Spinal cord (tissue), 10 donors: ENCODE results near the gene PAX5. TPM values are rescaled to one million over a fixed set of nuclear protein-coding genes. Genes with fewer than 3 reads are reported as not detected.

Experiments used
- DNase-seq, 6 donors: peaks; one replicate each; pipeline versions ENCODE4 v3.0.0 to v3.0.0-alpha.2; 2013 to 2015; ENCODE audit warnings: low spot score in 6 of 6, low read depth in 4 of 6
- H3K27ac ChIP-seq: one replicate; pipeline ENCODE4 v1.5.1; 2013; ENCODE audit warnings: low read depth, low read length, control low read depth
- H3K27me3 ChIP-seq: one replicate; pipeline ENCODE4 v1.6.1; 2013; ENCODE audit warnings: low read length; ENCODE audit not compliant: control insufficient read depth, insufficient read depth
- H3K36me3 ChIP-seq: one replicate; pipeline ENCODE4 v1.6.1; 2013; ENCODE audit warnings: low read length; ENCODE audit not compliant: control insufficient read depth, insufficient read depth
- H3K4me1 ChIP-seq: one replicate; pipeline ENCODE4 v1.6.1; 2013; ENCODE audit warnings: low read length; ENCODE audit not compliant: control insufficient read depth, insufficient read depth
- H3K4me3 ChIP-seq: one replicate; pipeline ENCODE4 v1.5.1; 2013; ENCODE audit warnings: low read depth, low read length, control low read depth
- H3K9me3 ChIP-seq: one replicate; pipeline ENCODE4 v1.6.1; 2013; ENCODE audit warnings: low read length; ENCODE audit not compliant: control insufficient read depth, insufficient read depth
- WGBS: methylation state at CpG from one replicate; pipeline ENCODE4 v1.1.5; 2013; ENCODE audit warnings: missing lambda C conversion rate; ENCODE audit not compliant: insufficient coverage; 5-methylcytosine and 5-hydroxymethylcytosine counted together
- polyA plus RNA-seq, 2 donors: library from polyadenylated mRNA; unstranded; fragments of 120-200 nt; gene quantifications; one replicate each; pipeline ENCODE4 v1.2.1, GENCODE V29; 2013; ENCODE audit not compliant: insufficient read length in 2 of 2
- total RNA-seq, 2 donors: library from RNA; depleted of rRNA in 1 of 2; stranded (reverse); fragments of 120-200 nt in 1 of 2; fragments of >200 nt in 1 of 2; gene quantifications; one replicate each; pipeline versions ENCODE4 v1.2.3 to v1.2.4, GENCODE V29; 2013 to 2014
- donor health status: healthy.

The PAX5 gene
- total and polyA plus RNA-seq, 4 donors: 0.89 to 2.6 (median 1.1) TPM

DNA sequence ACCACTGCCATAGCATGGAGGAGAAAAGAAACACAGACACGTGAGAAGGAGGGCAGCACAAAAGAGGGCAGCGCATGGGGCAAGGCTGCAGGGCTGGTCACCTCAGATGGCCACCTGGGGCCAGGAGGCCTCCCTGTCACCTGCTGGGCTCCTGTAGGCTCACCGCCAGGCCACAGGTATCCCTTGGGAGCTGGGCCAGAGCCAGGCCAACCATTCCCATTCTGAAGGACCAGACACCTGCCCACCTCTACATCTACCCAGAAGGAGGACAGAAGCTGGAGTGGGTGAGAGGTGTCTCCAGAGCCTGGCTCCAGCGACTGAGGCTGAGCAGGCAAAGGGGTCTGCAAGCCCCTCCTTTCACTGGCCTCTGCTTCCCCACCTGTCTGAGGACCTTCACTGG, 103.1 kb downstream of the PAX5 start:
- Histone ChIP-seq H3K27ac (no peak overlapping the region), H3K4me1 (no peaks in the 10 kb centered on the region), H3K9me3 (no peaks in the 10 kb centered on the region), H3K4me3 (no peak overlapping the region), H3K36me3 (no peaks in the 10 kb centered on the region), H3K27me3 (no peaks in the 10 kb centered on the region)
- DNase-seq: no peak
- WGBS: 78% methylated on average over 3 of the region's 4 CpGs

DNA sequence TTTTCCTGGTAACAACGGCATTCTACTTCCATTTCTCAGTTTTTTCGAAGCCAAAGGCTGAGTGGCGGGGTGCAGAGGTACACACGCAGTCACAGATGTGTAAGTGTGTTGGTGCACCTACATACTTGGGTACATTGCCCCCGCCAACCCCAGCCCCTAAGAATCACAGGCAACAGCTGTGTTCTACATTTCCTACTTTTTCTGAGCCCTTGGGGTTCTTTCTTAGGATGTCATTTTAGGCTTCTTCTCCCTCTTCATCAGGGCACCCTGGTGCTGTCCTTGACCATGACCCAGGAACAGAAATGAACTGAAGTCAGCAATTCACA, 104.8 kb downstream of the PAX5 start:
- no peak overlapping the region for H3K27ac ChIP-seq
- DNase-seq: no peak
- H3K27me3 ChIP-seq: no peaks in the 10 kb centered on the region
- WGBS: no CpG with 5 or more reads among the region's 5 CpGs
- H3K4me1 ChIP-seq: no peaks in the 10 kb centered on the region
- no peaks in the 10 kb centered on the region for H3K9me3 ChIP-seq
- H3K36me3 ChIP-seq: no peaks in the 10 kb centered on the region
- no peak overlapping the region for H3K4me3 ChIP-seq

DNA sequence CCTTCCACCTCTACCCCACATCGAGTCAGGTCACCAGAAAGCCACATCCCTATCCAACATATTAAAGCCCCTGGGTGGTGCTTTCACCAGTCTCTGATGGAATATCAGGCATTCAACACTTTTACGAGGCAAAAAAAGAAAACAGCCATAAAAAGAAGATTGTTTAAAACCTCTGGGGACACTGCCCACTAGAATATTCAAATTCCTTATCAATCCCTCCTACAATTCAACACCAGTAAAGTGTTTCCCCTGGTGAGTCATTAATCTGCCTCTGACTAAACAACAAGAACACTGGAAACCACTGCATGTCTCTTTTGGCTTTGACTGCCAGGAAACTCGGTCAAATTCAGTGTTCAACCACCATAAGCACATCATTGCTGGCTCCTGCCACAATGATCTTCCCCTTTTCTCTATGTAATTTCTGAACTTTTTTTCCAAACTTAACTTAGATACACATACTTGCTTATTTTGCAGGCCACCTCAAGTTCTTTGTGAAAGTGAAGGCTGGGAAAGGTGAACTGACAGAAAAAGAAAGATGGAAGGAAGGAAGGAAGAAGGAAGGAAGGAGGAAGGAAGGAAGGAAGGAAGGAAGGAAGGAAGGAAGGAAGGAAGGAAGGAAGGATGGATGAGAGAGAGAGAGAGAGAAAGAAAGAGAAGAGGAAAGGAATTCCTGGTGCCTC, 105.3 kb downstream of the PAX5 start:
- H3K4me3 ChIP-seq: no peak overlapping the region
- H3K36me3 ChIP-seq: no peaks in the 10 kb centered on the region
- no peaks in the 10 kb centered on the region for H3K9me3 ChIP-seq
- H3K27ac ChIP-seq: no peak overlapping the region
- 34% methylated on average over 3 of the region's 3 CpGs for WGBS
- no peak for DNase-seq
- no peaks in the 10 kb centered on the region for H3K4me1 ChIP-seq
- H3K27me3 ChIP-seq: no peaks in the 10 kb centered on the region

DNA sequence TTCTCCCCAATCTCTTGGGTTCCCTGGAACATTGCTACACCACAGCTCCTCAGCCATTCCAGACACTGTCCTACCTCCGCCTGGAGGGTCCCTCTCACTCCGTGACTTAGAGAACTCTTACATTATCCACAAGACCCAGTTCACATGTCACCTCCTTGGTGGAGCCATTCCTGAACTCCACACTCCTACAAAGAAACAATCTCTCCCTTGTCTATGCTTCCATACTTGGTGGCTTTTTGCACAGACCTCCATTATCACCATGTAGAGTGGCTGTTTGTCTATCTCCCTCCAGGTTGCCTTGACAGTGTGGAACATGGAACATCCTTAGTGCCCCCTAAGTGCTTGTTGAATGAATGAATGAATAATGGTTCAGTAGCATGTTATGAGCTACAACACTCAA, 105.9 kb downstream of the PAX5 start:
- Histone ChIP-seq H3K27ac (no peak overlapping the region), H3K36me3 (no peaks in the 10 kb centered on the region), H3K4me1 (no peaks in the 10 kb centered on the region), H3K9me3 (no peaks in the 10 kb centered on the region), H3K27me3 (no peaks in the 10 kb centered on the region), H3K4me3 (no peak overlapping the region)
- DNase-seq: no peak
- 80% methylated on average over 2 of the region's 2 CpGs for WGBS

DNA sequence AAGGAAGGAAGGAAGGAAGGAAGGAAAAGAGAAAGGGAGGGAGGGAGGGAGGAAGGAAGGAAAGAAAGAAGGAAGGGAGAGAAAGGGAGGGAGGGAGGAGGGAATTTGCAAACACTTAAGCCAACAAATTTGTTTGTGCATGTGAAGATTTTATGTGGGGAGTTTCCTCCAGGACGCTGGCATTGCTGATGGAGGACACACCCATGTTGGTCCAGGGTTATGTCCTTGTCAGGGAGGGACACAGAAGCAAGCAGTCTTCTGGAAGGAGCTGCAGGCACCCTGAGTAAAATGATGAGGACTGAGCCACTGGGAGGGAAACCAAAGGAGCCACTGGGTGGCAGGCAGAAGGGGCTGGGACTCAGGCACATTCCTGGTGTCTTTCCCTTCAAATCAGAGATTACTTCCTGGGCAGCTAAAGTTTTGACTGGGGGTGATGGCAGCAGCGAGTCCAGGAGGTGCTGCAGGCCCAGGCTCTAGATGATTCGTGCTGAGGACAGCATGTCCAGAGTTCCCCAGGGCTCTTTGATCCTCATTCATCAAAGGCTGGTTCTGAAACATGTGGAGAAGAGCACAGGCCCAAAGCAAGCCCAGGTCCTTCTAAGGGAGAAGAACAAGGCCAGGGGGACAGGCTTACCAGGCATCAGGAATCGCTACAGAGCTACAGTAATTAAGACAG, 109.2 kb downstream of the PAX5 start:
- H3K9me3 ChIP-seq: no peaks in the 10 kb centered on the region
- 59% methylated on average over 4 of the region's 4 CpGs for WGBS
- H3K27ac ChIP-seq: no peak overlapping the region
- no peak for DNase-seq
- no peak overlapping the region for H3K4me3 ChIP-seq
- H3K36me3 ChIP-seq: no peaks in the 10 kb centered on the region
- no peaks in the 10 kb centered on the region for H3K4me1 ChIP-seq
- no peaks in the 10 kb centered on the region for H3K27me3 ChIP-seq

DNA sequence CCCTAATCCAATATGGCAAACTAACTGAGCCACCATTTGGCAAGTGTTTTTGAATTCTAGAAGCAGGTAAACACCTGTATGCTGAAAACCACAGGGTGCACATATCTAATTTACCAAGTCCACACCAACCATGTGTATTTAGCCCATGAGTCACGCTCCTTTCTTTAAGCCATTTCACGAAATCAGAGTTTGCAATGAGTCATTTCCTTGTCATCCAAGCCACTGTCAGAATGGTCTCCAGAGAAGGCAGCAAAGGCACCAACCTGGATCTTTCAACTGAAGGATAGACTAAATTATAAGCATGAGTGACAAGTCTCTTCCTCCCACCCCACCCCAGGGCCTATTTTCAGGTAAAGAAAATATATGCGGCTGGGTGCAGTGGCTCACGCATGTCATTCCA, 110.0 kb downstream of the PAX5 start:
- WGBS: 93% methylated on average over 4 of the region's 4 CpGs

DNA sequence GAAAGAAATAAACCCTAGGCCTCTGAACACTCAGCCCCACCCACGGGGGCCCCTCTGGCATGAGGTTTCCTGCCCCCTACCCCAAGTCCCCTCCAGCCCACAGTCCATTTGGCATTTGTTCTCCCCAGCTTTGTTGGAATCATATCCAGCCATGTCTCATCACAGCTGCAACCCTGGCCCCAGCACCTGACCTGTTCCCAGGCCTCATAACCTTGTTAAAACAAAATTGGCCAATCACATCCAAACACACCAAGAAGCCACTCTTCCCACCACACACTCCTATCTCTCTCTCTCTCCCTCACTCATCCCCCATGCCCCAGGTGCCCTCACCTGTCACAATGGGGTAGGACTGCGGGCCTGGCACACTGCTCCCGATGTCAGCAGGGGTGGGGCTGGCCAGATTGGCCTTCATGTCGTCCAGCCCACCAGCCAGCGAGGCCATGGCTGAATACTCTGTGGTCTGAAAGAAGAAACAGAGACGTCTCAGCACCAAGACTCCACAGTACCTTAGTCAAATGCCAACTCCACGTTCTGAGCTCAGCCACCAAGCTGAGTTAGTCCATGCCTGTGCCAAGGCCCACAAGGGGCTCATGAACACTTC, 110.9 kb downstream of the PAX5 start:
- WGBS: 86% methylated on average over 6 of the region's 7 CpGs
- Histone ChIP-seq H3K36me3 (no peaks in the 10 kb centered on the region), H3K27me3 (no peaks in the 10 kb centered on the region), H3K27ac (no peak overlapping the region), H3K4me1 (no peaks in the 10 kb centered on the region), H3K9me3 (no peaks in the 10 kb centered on the region), H3K4me3 (no peak overlapping the region)
- no peak for DNase-seq

More for the DNA sequence above, 110.0 kb downstream of the PAX5 start:
- H3K9me3 ChIP-seq: no peaks in the 10 kb centered on the region
- no peak overlapping the region for H3K4me3 ChIP-seq
- DNase-seq: no peak
- H3K36me3 ChIP-seq: no peaks in the 10 kb centered on the region
- H3K27ac ChIP-seq: no peak overlapping the region
- H3K27me3 ChIP-seq: no peaks in the 10 kb centered on the region
- H3K4me1 ChIP-seq: no peaks in the 10 kb centered on the region

DNA sequence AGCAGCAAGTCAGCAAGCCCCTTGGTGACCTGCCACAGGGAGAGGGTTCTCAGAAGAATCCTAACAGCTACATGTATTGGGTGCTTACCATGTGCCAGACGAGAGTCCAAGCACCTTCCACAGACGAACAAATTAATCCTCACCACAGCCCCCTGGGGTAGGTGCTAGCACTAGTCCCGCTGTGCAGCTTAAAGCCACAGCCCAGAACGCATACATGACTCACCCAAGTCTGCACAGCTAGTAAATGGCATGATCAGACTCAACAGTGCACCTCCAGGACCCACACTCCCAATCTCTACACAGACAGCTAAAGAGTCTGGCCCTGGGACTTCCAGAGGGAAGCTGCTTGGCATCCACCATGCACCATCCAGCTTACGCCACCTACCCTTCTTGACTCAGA, 111.5 kb downstream of the PAX5 start:
- no peak for DNase-seq
- Histone ChIP-seq H3K4me1 (no peaks in the 10 kb centered on the region), H3K9me3 (no peaks in the 10 kb centered on the region), H3K27ac (no peak overlapping the region), H3K4me3 (no peak overlapping the region), H3K36me3 (no peaks in the 10 kb centered on the region), H3K27me3 (no peaks in the 10 kb centered on the region)
- 83% methylated on average over 5 of the region's 5 CpGs for WGBS

DNA sequence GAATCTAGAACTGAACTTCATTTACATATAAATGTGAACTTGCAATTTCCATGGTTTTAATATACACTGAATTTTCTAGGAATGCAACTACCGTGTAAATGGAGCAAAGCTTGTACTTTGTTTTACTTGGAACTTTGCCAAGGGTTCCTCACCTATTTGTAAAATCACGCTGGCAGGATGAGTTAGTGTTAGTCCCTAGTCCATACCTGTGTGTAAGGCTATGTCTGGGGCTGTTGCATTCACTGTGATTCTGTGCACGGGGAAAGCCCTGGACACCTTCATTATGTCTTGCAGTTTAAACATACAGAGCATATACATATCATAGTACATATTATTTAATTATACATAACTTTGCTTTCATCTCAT, 119.9 kb downstream of the PAX5 start:
- no peak overlapping the region for H3K4me3 ChIP-seq
- no peaks in the 10 kb centered on the region for H3K36me3 ChIP-seq
- H3K4me1 ChIP-seq: no peaks in the 10 kb centered on the region
- no peaks in the 10 kb centered on the region for H3K27me3 ChIP-seq
- H3K27ac ChIP-seq: no peak overlapping the region
- DNase-seq: no peak
- no peaks in the 10 kb centered on the region for H3K9me3 ChIP-seq
- 50% methylated on average over 2 of the region's 3 CpGs for WGBS
